WTC11 (cell line): ENCODE data around the gene MRPS5.

Experiments
- ELF4 ChIP-seq: sonication (generic); formaldehyde crosslinking; IDR thresholded peaks from 2 replicates; pipeline ENCODE4 v1.8.1; 2022; ENCODE audit warnings: low read depth, mild to moderate bottlenecking, moderate library complexity, missing genetic modification reagents
- ETV6 ChIP-seq: sonication (generic); formaldehyde crosslinking; IDR thresholded peaks from 2 replicates; pipeline ENCODE4 v1.8.1; 2022; ENCODE audit warnings: mild to moderate bottlenecking, missing genetic modification reagents
- FOXK1 ChIP-seq: sonication (generic); formaldehyde crosslinking; IDR thresholded peaks from 2 replicates; pipeline ENCODE4 v1.8.0; 2022; ENCODE audit warnings: mild to moderate bottlenecking, moderate library complexity, missing genetic modification reagents
- NFATC4 ChIP-seq: fragments of 250-450 bp; sonication (Bioruptor Pico); IDR thresholded peaks from 2 replicates; pipeline ENCODE4 v1.9.0; 2021; ENCODE audit warnings: mild to moderate bottlenecking
- OVOL2 ChIP-seq: fragments of 250-450 bp; sonication (Bioruptor Pico); IDR thresholded peaks from 2 replicates; pipeline ENCODE4 v1.9.0; 2021; ENCODE audit warnings: mild to moderate bottlenecking, borderline replicate concordance
- ZBTB21 ChIP-seq: sonication (generic); formaldehyde crosslinking; IDR thresholded peaks from 2 replicates; pipeline ENCODE4 v1.8.1; 2023; ENCODE audit warnings: mild to moderate bottlenecking, missing genetic modification reagents, borderline replicate concordance
- TF ChIP-seq, protein P1 (sequence below): sonication (generic); formaldehyde crosslinking; IDR thresholded peaks from 2 replicates; pipeline ENCODE4 v1.8.1; 2023; ENCODE audit warnings: mild to moderate bottlenecking, missing genetic modification reagents, moderate library complexity
- TF ChIP-seq, protein P2 (sequence below): fragments of 200-600 bp; IDR thresholded peaks from 2 replicates; pipeline ENCODE4 v1.8.0; 2022; ENCODE audit warnings: antibody characterized with exemption

DNA sequence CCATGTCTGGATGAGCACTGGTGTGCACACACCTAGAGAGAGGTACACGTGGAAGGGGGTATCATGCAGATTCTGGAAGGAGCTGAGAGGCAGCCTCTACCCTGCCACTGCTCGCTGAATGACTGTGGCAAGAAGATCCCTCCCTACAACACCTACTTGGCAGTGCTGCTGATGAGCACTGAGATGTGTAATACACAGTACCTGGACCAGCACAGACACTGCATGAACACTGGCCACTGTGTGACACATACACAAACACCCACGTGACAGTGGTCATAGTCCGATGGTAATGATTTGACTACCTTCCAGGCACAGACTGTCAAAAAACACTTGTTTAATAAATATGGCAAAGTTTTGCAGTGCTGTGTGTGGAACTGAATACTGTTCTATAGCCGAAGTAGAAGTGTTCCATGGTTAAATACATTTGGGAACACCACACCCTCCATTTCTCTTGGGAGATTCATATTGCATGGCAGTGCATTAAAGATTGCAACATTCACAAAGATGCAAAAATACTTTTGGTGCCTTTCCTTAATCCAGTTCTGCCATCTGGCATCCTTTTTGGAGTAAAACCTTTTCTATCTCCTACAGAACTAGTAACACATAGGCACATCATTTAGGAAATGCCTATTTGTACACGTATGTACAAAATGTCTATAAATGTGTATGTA is 29.6 kb downstream of the MRPS5 start:
- TF ChIP-seq, protein P1, sequence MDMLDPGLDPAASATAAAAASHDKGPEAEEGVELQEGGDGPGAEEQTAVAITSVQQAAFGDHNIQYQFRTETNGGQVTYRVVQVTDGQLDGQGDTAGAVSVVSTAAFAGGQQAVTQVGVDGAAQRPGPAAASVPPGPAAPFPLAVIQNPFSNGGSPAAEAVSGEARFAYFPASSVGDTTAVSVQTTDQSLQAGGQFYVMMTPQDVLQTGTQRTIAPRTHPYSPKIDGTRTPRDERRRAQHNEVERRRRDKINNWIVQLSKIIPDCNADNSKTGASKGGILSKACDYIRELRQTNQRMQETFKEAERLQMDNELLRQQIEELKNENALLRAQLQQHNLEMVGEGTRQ (CRISPR knock-in tag) = no peak
- no peak for TF ChIP-seq ELF4
- no peak for TF ChIP-seq FOXK1 (CRISPR knock-in tag)
- TF ChIP-seq, protein P2, sequence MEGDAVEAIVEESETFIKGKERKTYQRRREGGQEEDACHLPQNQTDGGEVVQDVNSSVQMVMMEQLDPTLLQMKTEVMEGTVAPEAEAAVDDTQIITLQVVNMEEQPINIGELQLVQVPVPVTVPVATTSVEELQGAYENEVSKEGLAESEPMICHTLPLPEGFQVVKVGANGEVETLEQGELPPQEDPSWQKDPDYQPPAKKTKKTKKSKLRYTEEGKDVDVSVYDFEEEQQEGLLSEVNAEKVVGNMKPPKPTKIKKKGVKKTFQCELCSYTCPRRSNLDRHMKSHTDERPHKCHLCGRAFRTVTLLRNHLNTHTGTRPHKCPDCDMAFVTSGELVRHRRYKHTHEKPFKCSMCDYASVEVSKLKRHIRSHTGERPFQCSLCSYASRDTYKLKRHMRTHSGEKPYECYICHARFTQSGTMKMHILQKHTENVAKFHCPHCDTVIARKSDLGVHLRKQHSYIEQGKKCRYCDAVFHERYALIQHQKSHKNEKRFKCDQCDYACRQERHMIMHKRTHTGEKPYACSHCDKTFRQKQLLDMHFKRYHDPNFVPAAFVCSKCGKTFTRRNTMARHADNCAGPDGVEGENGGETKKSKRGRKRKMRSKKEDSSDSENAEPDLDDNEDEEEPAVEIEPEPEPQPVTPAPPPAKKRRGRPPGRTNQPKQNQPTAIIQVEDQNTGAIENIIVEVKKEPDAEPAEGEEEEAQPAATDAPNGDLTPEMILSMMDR = no peak
- TF ChIP-seq ETV6 (CRISPR knock-in tag) = no peak
- no peak for TF ChIP-seq ZBTB21 (CRISPR knock-in tag)
- no peak for TF ChIP-seq NFATC4 (CRISPR knock-in tag)
- no peak for TF ChIP-seq OVOL2 (CRISPR knock-in tag)
